SK-N-SH treated with all-trans-retinoic acid at 6 μM for 48 hours (cell line): ENCODE results near the gene ERCC8.

Experiments used
- ARNTL ChIP-seq: fragments of 450-650 bp; formaldehyde crosslinking; IDR thresholded peaks from 2 replicates; pipeline ENCODE4 v1.5.0; 2020; ENCODE audit warnings: low read depth, mild to moderate bottlenecking, moderate library complexity, borderline replicate concordance
- CSDC2 ChIP-seq: fragments of 250-450 bp; sonication (Bioruptor Pico); IDR thresholded peaks from 2 replicates; pipeline ENCODE4 v1.5.0; 2020; ENCODE audit warnings: mild to moderate bottlenecking, moderate library complexity
- ESRRG ChIP-seq: fragments of 250-450 bp; sonication (Bioruptor Pico); IDR thresholded peaks from 2 replicates; pipeline ENCODE4 v1.6.1; 2021; ENCODE audit warnings: mild to moderate bottlenecking
- ISL1 ChIP-seq: fragments of 250-450 bp; sonication (Bioruptor Pico); IDR thresholded peaks from 2 replicates; pipeline ENCODE4 v2.1.2; 2022; ENCODE audit warnings: mild to moderate bottlenecking, moderate library complexity
- TSHZ2 ChIP-seq: fragments of 250-450 bp; sonication (Bioruptor Pico); IDR thresholded peaks from 2 replicates; pipeline ENCODE4 v1.5.0; 2020; ENCODE audit warnings: mild to moderate bottlenecking, moderate library complexity
- ZFP3 ChIP-seq: fragments of 250-450 bp; sonication (Bioruptor Pico); IDR thresholded peaks from 2 replicates; pipeline ENCODE4 v1.5.0; 2020; ENCODE audit warnings: mild to moderate bottlenecking, moderate library complexity

DNA sequence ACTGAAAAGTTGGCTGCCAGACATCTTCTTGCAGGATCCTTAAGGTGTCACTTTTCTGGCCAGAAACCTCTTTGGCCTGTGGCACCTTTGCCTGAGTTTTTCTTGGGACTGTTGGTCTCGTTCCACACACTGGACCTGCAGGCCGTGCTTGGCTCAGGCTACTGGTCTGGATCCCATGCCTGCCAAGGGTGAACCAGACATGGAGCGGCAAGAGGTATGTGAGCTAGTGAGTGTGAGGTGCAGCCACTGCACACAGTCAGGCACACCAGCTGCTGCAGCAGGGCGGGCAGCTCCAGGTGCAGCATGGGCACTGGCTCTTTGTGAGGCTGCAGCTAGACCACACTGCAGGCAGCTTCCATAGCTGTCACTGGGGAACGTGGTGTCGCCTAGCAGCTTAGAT lies 48.0 kb upstream of the ERCC8 start:
- TF ChIP-seq TSHZ2 (no peak), ESRRG (CRISPR knock-in tag) (no peak), ARNTL (no peak), ZFP3 (CRISPR knock-in tag) (no peak), CSDC2 (CRISPR knock-in tag) (no peak), ISL1 (CRISPR knock-in tag) (no peak)
